PC-3 (cell line): Measurements from ENCODE around the gene DCLK1. TPM values are rescaled to one million over a fixed set of nuclear protein-coding genes. Genes with fewer than 3 reads are reported as not detected.
"Not testable (repeated sequence)": the region's sequence is repeated elsewhere in the genome, so short reads cannot be mapped to it uniquely, and the experiment has no call there.

ENCODE experiments used
- ATAC-seq: fragments of 200-7000 bp; cut with Tn5 transposase; 2 replicates; pipeline ENCODE4 v1.9.1; 2020; ENCODE audit warnings: mild to moderate bottlenecking, moderate library complexity
- BruUV-seq: library from RNA; stranded (reverse); fragments of 400-500 nt; replicated peaks from 2 replicates; lab custom pipeline; 2021; lab: Mats Ljungman, UMichigan
- CTCF ChIA-PET: fragments of 300-600 bp; sonication (Branson Sonifier 250); formaldehyde crosslinking; loops from one replicate; lab custom pipeline; 2022; ENCODE audit warnings: antibody characterized with exemption; lab: Charles Lee
- POLR2A ChIA-PET: fragments of 300-600 bp; sonication (Branson Sonifier 250); formaldehyde crosslinking; loops from one replicate; lab custom pipeline; 2022; ENCODE audit warnings: antibody characterized with exemption; ENCODE audit not compliant: unreplicated experiment; lab: Charles Lee
- DNase-seq: peaks from one replicate; pipeline ENCODE4 v3.0.0-alpha.2; 2015
- H2AFZ ChIP-seq: fragments of 300-600 bp; sonication (generic); 2 replicates; pipeline ENCODE4 v1.6.0; 2016; ENCODE audit warnings: antibody characterized with exemption, low read length
- H3F3A ChIP-seq: fragments of 300-600 bp; sonication (generic); one replicate; pipeline ENCODE4 v1.6.0; 2017; ENCODE audit warnings: antibody characterized with exemption, low read length, control low read depth, mild to moderate bottlenecking; ENCODE audit not compliant: unreplicated experiment
- H3K27ac ChIP-seq: fragments of 300-600 bp; sonication (generic); 2 replicates; pipeline ENCODE4 v1.5.1; 2016; ENCODE audit warnings: mild to moderate bottlenecking, low read length
- H3K27me3 ChIP-seq: fragments of 300-600 bp; sonication (generic); 2 replicates; pipeline ENCODE4 v1.6.1; 2016; ENCODE audit warnings: low read length, mixed read lengths
- H3K36me3 ChIP-seq: fragments of 300-600 bp; sonication (generic); 2 replicates; pipeline ENCODE4 v1.6.1; 2016; ENCODE audit warnings: low read depth, mixed run types, low read length, mixed read lengths
- H3K4me1 ChIP-seq: fragments of 300-600 bp; sonication (generic); 2 replicates; pipeline ENCODE4 v1.5.1; 2016; ENCODE audit warnings: low read length; ENCODE audit not compliant: insufficient read depth
- H3K4me2 ChIP-seq: fragments of 300-600 bp; sonication (generic); 2 replicates; pipeline ENCODE4 v1.6.0; 2016; ENCODE audit warnings: low read length
- H3K4me3 ChIP-seq: fragments of 300-600 bp; sonication (generic); 2 replicates; pipeline ENCODE4 v1.5.1; 2016; ENCODE audit warnings: mild to moderate bottlenecking, low read length, mixed read lengths
- H3K79me2 ChIP-seq: fragments of 300-600 bp; sonication (generic); 2 replicates; pipeline ENCODE4 v1.6.1; 2017; ENCODE audit warnings: low read length, mixed read lengths
- H3K9ac ChIP-seq: fragments of 300-600 bp; sonication (generic); 2 replicates; pipeline ENCODE4 v1.6.0; 2016; ENCODE audit warnings: mild to moderate bottlenecking, low read length
- H3K9me2 ChIP-seq: fragments of 300-600 bp; sonication (generic); replicated peaks from 2 replicates; pipeline ENCODE4 v1.6.1; 2016; ENCODE audit warnings: mixed run types, low read length, mixed read lengths
- H3K9me3 ChIP-seq: fragments of 300-600 bp; sonication (generic); 2 replicates; pipeline ENCODE4 v1.6.1; 2016; ENCODE audit warnings: low read length, mixed read lengths
- H4K20me1 ChIP-seq: fragments of 300-600 bp; sonication (generic); 2 replicates; pipeline ENCODE4 v1.6.1; 2016; ENCODE audit warnings: low read length, mixed read lengths
- CTCF ChIP-seq: fragments of 300-600 bp; sonication (generic); conservative IDR thresholded peaks from 2 replicates; pipeline ENCODE4 v1.5.1; 2017; ENCODE audit warnings: antibody characterized with exemption, low read depth, mild to moderate bottlenecking, low read length
- EZH2 ChIP-seq: fragments of 300-600 bp; sonication (generic); IDR thresholded peaks from one replicate; pipeline ENCODE4 v1.6.1; 2017; ENCODE audit warnings: antibody characterized with exemption, mild to moderate bottlenecking, low read length; ENCODE audit not compliant: unreplicated experiment
- EZH2phosphoT487 ChIP-seq: fragments of 300-600 bp; sonication (generic); IDR thresholded peaks from 2 replicates; pipeline ENCODE4 v1.6.1; 2018; ENCODE audit warnings: mild to moderate bottlenecking, antibody characterized with exemption, low read length, borderline replicate concordance
- intact Hi-C: fragments of 100-400 bp; cut with micrococcal nuclease; formaldehyde crosslinking; loops from 2 replicates; pipeline ENCODE4 v1.9.0; 2023
- total RNA-seq: library from RNA; depleted of rRNA; stranded (reverse); fragments of >200 nt; gene quantifications from 2 replicates; pipeline ENCODE4 v1.2.3, GENCODE V29; 2014

The DCLK1 gene
- total RNA-seq, 1 experiment from 2014 or later = not detected

- H3K27ac ChIP-seq = no peak overlapping the region
- H2AFZ ChIP-seq = no peak overlapping the region
- ATAC-seq = no peak
- no peak overlapping the region for H3K4me3 ChIP-seq
- H3K4me1 ChIP-seq = no peaks in the 10 kb centered on the region
- BruUV-seq = no TSS peak
- H3F3A ChIP-seq = no peaks in the 10 kb centered on the region
- H3K27me3 ChIP-seq = peaks cover 11% of the 10 kb centered on the region
- no peaks in the 10 kb centered on the region for H3K9me3 ChIP-seq
- no peaks in the 10 kb centered on the region for H3K36me3 ChIP-seq
- H3K79me2 ChIP-seq = no peaks in the 10 kb centered on the region
- CTCF ChIA-PET = no interaction called here
- H3K9ac ChIP-seq = no peak overlapping the region
- no peak for DNase-seq
- TF ChIP-seq CTCF (no peak), EZH2 (no peak), EZH2phosphoT487 (no peak)
- H4K20me1 ChIP-seq = no peaks in the 10 kb centered on the region
- intact Hi-C loops = no loop called here
- no peak overlapping the region for H3K4me2 ChIP-seq
- POLR2A ChIA-PET = no interaction called here
- H3K9me2 ChIP-seq = no peaks in the 10 kb centered on the region
Measured at GRCh38 chr13:36076211-36076610, 55.0 kb downstream of the DCLK1 start.

- DNase-seq = no peak
- Histone ChIP-seq H2AFZ (no peak overlapping the region), H3K79me2 (no peaks in the 10 kb centered on the region), H3K4me3 (no peak overlapping the region), H3K9ac (no peak overlapping the region), H3K4me1 (no peaks in the 10 kb centered on the region), H4K20me1 (no peaks in the 10 kb centered on the region), H3K36me3 (no peaks in the 10 kb centered on the region), H3K9me2 (no peaks in the 10 kb centered on the region), H3K27me3 (peaks cover 16% of the 10 kb centered on the region), H3K4me2 (no peak overlapping the region), H3K9me3 (no peaks in the 10 kb centered on the region), H3K27ac (no peak overlapping the region), H3F3A (no peaks in the 10 kb centered on the region)
- no peak for ATAC-seq
- intact Hi-C loops = no loop called here
- ChIA-PET CTCF (no interaction called here), POLR2A (no interaction called here)
- no TSS peak for BruUV-seq
- no peak for TF ChIP-seq EZH2
- TF ChIP-seq EZH2phosphoT487 = no peak
- TF ChIP-seq CTCF = no peak
Measured at GRCh38 chr13:36074659-36075058, 56.5 kb downstream of the DCLK1 start.

DNA sequence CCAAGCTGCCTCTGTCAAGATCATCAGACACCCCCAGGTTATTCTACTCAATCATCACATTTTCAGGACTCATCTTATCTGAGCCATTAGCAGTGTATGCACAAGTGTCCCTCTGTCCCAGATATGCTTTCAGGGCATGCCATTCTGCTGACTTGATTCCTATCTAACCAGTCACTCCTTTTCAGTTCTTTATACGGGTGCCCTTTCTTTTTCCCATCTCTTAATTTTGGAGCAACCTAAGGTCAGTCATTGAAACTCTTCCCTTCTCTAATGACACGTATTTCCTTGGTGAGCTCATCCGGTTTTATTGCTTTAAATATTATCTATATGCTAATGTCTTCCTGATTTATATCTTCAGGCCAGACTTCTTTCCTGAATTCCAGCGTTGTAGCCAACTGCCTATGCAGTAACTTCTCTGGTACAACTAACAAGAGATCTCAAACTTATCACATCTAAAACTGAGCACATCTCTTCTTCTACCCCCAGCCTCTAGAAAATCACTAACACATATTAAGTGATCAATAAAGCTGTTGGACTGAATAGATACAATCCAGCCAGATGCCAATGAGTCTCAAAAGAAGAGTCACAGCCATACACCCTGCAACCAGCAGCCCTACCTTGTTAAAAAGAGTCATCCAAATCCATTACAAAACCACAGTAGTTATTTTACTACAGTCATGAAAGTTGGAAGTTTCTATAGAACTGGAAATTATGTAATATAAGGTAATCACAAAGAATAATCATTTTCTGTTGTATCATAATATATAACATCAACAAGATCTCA, 58.8 kb downstream of the DCLK1 start:
- Histone ChIP-seq H3K9ac (no peak overlapping the region), H3K36me3 (no peaks in the 10 kb centered on the region), H3F3A (no peaks in the 10 kb centered on the region), H3K4me3 (no peak overlapping the region), H3K27ac (no peak overlapping the region), H4K20me1 (no peaks in the 10 kb centered on the region), H3K9me2 (no peaks in the 10 kb centered on the region), H3K27me3 (peaks cover 16% of the 10 kb centered on the region), H3K4me2 (no peak overlapping the region), H3K4me1 (no peaks in the 10 kb centered on the region), H3K79me2 (no peaks in the 10 kb centered on the region), H3K9me3 (no peaks in the 10 kb centered on the region), H2AFZ (no peak overlapping the region)
- BruUV-seq = no TSS peak
- ATAC-seq (no peak), DNase-seq (no peak)
- CTCF ChIA-PET = no interaction called here
- intact Hi-C loops = no loop called here
- POLR2A ChIA-PET = interaction anchor here (0.5 kb wide), 1 partner anchor 25 kb away, joined by 3 read pairs; no protein-coding TSS in a partner anchor
- TF ChIP-seq CTCF (no peak), EZH2phosphoT487 (no peak), EZH2 (no peak)

- H2AFZ ChIP-seq, BruUV-seq, H4K20me1 ChIP-seq, H3K27ac ChIP-seq, H3K9ac ChIP-seq, H3F3A ChIP-seq, H3K36me3 ChIP-seq, CTCF ChIA-PET, POLR2A ChIA-PET, H3K9me3 ChIP-seq, intact Hi-C loops, H3K9me2 ChIP-seq, ATAC-seq, H3K4me2 ChIP-seq, H3K4me1 ChIP-seq, DNase-seq, H3K79me2 ChIP-seq, H3K4me3 ChIP-seq: not testable (repeated sequence)
- peaks cover 16% of the 10 kb centered on the region for H3K27me3 ChIP-seq
Measured at GRCh38 chr13:36070504-36071192, 60.5 kb downstream of the DCLK1 start.
